ENCODE data around the gene RABGAP1L. TPM values are rescaled to one million over a fixed set of nuclear protein-coding genes. Genes with fewer than 3 reads are reported as not detected.

RABGAP1L gene
- total RNA-seq, 1 experiment from 2014 or later = 29.3 TPM

DNA sequence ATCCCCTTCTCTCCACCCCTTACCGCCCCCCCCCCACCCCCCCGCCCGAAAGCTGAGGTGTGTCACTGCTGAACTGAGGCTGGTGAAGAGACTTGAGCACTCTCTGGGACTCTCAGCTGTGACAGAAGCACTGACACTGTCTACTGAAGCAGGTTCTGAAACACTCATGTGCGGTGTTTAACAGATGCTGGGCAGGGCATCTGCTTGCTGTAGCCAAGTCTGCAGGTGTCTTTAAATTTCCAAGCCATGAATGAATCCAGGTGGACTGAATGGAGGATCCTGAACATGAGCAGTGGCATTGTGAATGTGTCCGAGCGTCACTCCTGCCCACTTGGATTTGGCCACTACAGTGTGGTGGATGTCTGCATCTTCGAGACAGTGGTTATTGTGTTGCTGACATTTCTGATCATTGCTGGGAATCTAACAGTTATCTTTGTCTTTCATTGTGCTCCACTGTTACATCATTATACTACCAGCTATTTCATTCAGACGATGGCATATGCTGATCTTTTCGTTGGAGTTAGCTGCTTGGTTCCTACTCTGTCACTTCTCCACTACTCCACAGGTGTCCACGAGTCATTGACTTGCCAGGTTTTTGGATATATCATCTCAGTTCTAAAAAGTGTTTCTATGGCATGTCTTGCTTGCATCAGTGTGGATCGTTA, 288.7 kb downstream of the RABGAP1L start, which contains the start of gene GPR52:
GPR52 (plus strand) TSS at position 99 of the 665 bp plus-strand sequence; CDS start at position 247, 148 bp downstream.
- Histone ChIP-seq H3K79me2 (ENCODE audit: insufficient read depth, low read length) (no peaks in the 10 kb centered on the region), H3K4me1 (ENCODE audit: control insufficient read depth in 1 of 2, insufficient read depth in 2 of 2, low read length in 2 of 2) (no peaks in the 10 kb centered on the region), H3K9me2 (ENCODE audit: insufficient read depth) (no peaks in the 10 kb centered on the region), H3K27ac (ENCODE audit: low read depth, low read length) (no peak within 1 kb of the TSS), H3K9ac (ENCODE audit: low read length) (no peak within 1 kb of the TSS), H3K27me3 (ENCODE audit: insufficient read depth, low read length) (no peaks in the 10 kb centered on the region), H3K4me2 (ENCODE audit: low read length) (no peak within 1 kb of the TSS), H3K36me3 (ENCODE audit: control insufficient read depth in 1 of 2, insufficient read depth in 2 of 2, low read length in 2 of 2) (no peaks in the 10 kb centered on the region), H3K9me3 (ENCODE audit: control insufficient read depth in 1 of 2, insufficient read depth in 1 of 2, low read depth in 1 of 2, low read length in 2 of 2) (no peaks in the 10 kb centered on the region), H4K20me1 (ENCODE audit: insufficient read depth) (no peaks in the 10 kb centered on the region), H2AFZ (ENCODE audit: low read depth, low read length, poor library complexity, severe bottlenecking) (no peak within 1 kb of the TSS), H3K4me3 (replicated peaks in 1 of 2; ENCODE audit: low read depth in 1 of 2, low read length in 2 of 2) (no peak within 1 kb of the TSS)
- DNase-seq (ENCODE audit: low read depth, low spot score) (no peak), ATAC-seq (no peak)
- intact Hi-C loops (cut with micrococcal nuclease) = no loop called here
- ChIA-PET POLR2A (no interaction called here), CTCF (no interaction called here), RAD21 (ENCODE audit: low non-redundant PET in 1 of 2, low total read pairs in 2 of 2, uncharacterized antibody in 2 of 2, unreplicated experiment in 2 of 2) (no interaction called here)
- BruUV-seq (replicated peaks) = no TSS peak
- TF ChIP-seq ELF1 (IDR thresholded peaks at IDR 0.05; ENCODE audit: borderline replicate concordance, low read depth) (no peak), POLR2A (IDR thresholded peaks at IDR 0.05; ENCODE audit: borderline replicate concordance, extremely low read depth, insufficient read depth, insufficient read length) (no peak), EGR1 (IDR thresholded peaks at IDR 0.05; ENCODE audit: low read depth) (no peak), YY1 (IDR thresholded peaks at IDR 0.05; ENCODE audit: extremely low read depth, insufficient replicate concordance, low read depth, low read length) (no peak), SIN3A (IDR thresholded peaks at IDR 0.05; ENCODE audit: low read depth) (no peak), TCF7L2 (IDR thresholded peaks at IDR 0.05; ENCODE audit: borderline replicate concordance, extremely low read depth, insufficient read depth, insufficient read length) (no peak), FOSL1 (IDR thresholded peaks at IDR 0.05; ENCODE audit: low read depth) (no peak), ZFX (IDR thresholded peaks at IDR 0.05) (no peak)
- TF ChIP-seq, protein P1, sequence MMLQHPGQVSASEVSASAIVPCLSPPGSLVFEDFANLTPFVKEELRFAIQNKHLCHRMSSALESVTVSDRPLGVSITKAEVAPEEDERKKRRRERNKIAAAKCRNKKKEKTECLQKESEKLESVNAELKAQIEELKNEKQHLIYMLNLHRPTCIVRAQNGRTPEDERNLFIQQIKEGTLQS (IDR thresholded peaks at IDR 0.05) = no peak
- TF ChIP-seq, protein P2, sequence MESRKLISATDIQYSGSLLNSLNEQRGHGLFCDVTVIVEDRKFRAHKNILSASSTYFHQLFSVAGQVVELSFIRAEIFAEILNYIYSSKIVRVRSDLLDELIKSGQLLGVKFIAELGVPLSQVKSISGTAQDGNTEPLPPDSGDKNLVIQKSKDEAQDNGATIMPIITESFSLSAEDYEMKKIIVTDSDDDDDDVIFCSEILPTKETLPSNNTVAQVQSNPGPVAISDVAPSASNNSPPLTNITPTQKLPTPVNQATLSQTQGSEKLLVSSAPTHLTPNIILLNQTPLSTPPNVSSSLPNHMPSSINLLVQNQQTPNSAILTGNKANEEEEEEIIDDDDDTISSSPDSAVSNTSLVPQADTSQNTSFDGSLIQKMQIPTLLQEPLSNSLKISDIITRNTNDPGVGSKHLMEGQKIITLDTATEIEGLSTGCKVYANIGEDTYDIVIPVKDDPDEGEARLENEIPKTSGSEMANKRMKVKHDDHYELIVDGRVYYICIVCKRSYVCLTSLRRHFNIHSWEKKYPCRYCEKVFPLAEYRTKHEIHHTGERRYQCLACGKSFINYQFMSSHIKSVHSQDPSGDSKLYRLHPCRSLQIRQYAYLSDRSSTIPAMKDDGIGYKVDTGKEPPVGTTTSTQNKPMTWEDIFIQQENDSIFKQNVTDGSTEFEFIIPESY (IDR thresholded peaks at IDR 0.05; ENCODE audit: extremely low read depth, insufficient replicate concordance, low read length) = no peak
- TF ChIP-seq, protein P3, sequence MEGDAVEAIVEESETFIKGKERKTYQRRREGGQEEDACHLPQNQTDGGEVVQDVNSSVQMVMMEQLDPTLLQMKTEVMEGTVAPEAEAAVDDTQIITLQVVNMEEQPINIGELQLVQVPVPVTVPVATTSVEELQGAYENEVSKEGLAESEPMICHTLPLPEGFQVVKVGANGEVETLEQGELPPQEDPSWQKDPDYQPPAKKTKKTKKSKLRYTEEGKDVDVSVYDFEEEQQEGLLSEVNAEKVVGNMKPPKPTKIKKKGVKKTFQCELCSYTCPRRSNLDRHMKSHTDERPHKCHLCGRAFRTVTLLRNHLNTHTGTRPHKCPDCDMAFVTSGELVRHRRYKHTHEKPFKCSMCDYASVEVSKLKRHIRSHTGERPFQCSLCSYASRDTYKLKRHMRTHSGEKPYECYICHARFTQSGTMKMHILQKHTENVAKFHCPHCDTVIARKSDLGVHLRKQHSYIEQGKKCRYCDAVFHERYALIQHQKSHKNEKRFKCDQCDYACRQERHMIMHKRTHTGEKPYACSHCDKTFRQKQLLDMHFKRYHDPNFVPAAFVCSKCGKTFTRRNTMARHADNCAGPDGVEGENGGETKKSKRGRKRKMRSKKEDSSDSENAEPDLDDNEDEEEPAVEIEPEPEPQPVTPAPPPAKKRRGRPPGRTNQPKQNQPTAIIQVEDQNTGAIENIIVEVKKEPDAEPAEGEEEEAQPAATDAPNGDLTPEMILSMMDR (IDR thresholded peaks at IDR 0.05 in 2 of 3, conservative IDR thresholded peaks at IDR 0.05 in 1 of 3; ENCODE audit: borderline replicate concordance in 1 of 3, insufficient read depth in 1 of 3, low read depth in 2 of 3, low read length in 2 of 3) = no peak

Data from HCT116 (cell line).